HCT116 (cell line): ENCODE results near the gene RPS6KA2. TPM values are rescaled to one million over a fixed set of nuclear protein-coding genes. Genes with fewer than 3 reads are reported as not detected.

Experiments
- ATAC-seq: fragments of 200-7000 bp; cut with Tn5 transposase; 2 replicates; pipeline ENCODE4 v1.9.1; 2020; ENCODE audit warnings: mild to moderate bottlenecking, moderate library complexity
- BruUV-seq: library from RNA; stranded (reverse); fragments of 400-500 nt; replicated peaks from 2 replicates; lab custom pipeline; 2021; lab: Mats Ljungman, UMichigan
- CTCF ChIA-PET: fragments of 300-600 bp; sonication (Branson Sonifier 250); formaldehyde crosslinking; loops from one replicate; lab custom pipeline; 2021; ENCODE audit warnings: antibody characterized with exemption; lab: Charles Lee
- POLR2A ChIA-PET: fragments of 300-600, 350-600 bp; sonication (Branson Sonifier 250); formaldehyde crosslinking; loops from one replicate; lab custom pipeline; 2021; ENCODE audit warnings: antibody characterized with exemption; lab: Charles Lee
- RAD21 ChIA-PET, 2 experiments: fragments of 300-600 bp; sonication (Branson Sonifier 250); formaldehyde crosslinking; loops; one replicate each; lab custom pipeline; 2023; ENCODE audit warnings: low total read pairs in 2 of 2; ENCODE audit not compliant: uncharacterized antibody in 2 of 2, unreplicated experiment in 2 of 2, low non-redundant PET in 1 of 2; lab: Charles Lee
- DNase-seq: peaks from one replicate; pipeline ENCODE4 v3.0.0-alpha.2; 2010; ENCODE audit warnings: low read depth, low spot score
- H2AFZ ChIP-seq: fragments of 200-600 bp; shearing (Covaris generic), sonication (generic); 2 replicates; pipeline ENCODE4 v1.6.1; 2017; ENCODE audit warnings: low read depth, mixed run types, mixed read lengths, antibody characterized with exemption, low read length; ENCODE audit not compliant: poor library complexity, severe bottlenecking
- H3K27ac ChIP-seq: 2 replicates; pipeline ENCODE4 v1.5.1; 2012; ENCODE audit warnings: low read depth, low read length
- H3K27me3 ChIP-seq: fragments of 200-600 bp; sonication (generic); 2 replicates; pipeline ENCODE4 v1.6.1; 2016; ENCODE audit warnings: mixed run types, low read length, mixed read lengths; ENCODE audit not compliant: insufficient read depth
- H3K36me3 ChIP-seq, 2 experiments: fragments of 200-500 bp in 1 of 2; fragments of 200-600 bp in 1 of 2; sonication (Bioruptor generic) in 1 of 2; sonication (generic) in 1 of 2; 2 replicates each; pipeline versions ENCODE4 v1.5.1 to v1.6.1; 2014 to 2016; ENCODE audit warnings: low read length in 2 of 2, inconsistent platforms in 1 of 2, mixed read lengths in 1 of 2, mixed run types in 1 of 2; ENCODE audit not compliant: insufficient read depth in 2 of 2, control insufficient read depth in 1 of 2
- H3K4me1 ChIP-seq, 2 experiments: fragments of 200-600 bp in 1 of 2; sonication (generic) in 1 of 2; 2 replicates each; pipeline versions ENCODE4 v1.5.1 to v1.6.1; 2012 to 2017; ENCODE audit warnings: low read length in 2 of 2, inconsistent platforms in 1 of 2, mild to moderate bottlenecking in 1 of 2, mixed read lengths in 1 of 2, mixed run types in 1 of 2, moderate library complexity in 1 of 2; ENCODE audit not compliant: insufficient read depth in 2 of 2, control insufficient read depth in 1 of 2
- H3K4me2 ChIP-seq: fragments of 200-600 bp; sonication (generic); 2 replicates; pipeline ENCODE4 v1.6.1; 2017; ENCODE audit warnings: mixed run types, low read length, mixed read lengths
- H3K4me3 ChIP-seq, 2 experiments: fragments of 200-600 bp in 1 of 2; sonication (generic) in 1 of 2; replicated peaks in 1 of 2; 2 replicates each; pipeline ENCODE4 v1.5.1; 2011 to 2016; ENCODE audit warnings: low read length in 2 of 2, control low read depth in 1 of 2, low read depth in 1 of 2, mild to moderate bottlenecking in 1 of 2, mixed read lengths in 1 of 2, mixed run types in 1 of 2
- H3K79me2 ChIP-seq: fragments of 200-600 bp; sonication (generic); 2 replicates; pipeline ENCODE4 v1.6.1; 2017; ENCODE audit warnings: mild to moderate bottlenecking, mixed run types, low read length, moderate library complexity, mixed read lengths; ENCODE audit not compliant: insufficient read depth
- H3K9ac ChIP-seq: fragments of 200-600 bp; sonication (generic); 2 replicates; pipeline ENCODE4 v1.6.1; 2016; ENCODE audit warnings: low read length, mixed read lengths
- H3K9me2 ChIP-seq: fragments of 200-600 bp; sonication (generic), shearing (Covaris generic); 2 replicates; pipeline ENCODE4 v1.6.1; 2017; ENCODE audit warnings: mixed run types, mild to moderate bottlenecking, moderate library complexity; ENCODE audit not compliant: insufficient read depth
- H3K9me3 ChIP-seq, 2 experiments: fragments of 200-500 bp in 1 of 2; fragments of 200-600 bp in 1 of 2; sonication (Bioruptor generic) in 1 of 2; sonication (generic) in 1 of 2; 2 replicates each; pipeline ENCODE4 v1.6.1; 2014 to 2017; ENCODE audit warnings: low read length in 2 of 2, mixed read lengths in 2 of 2, inconsistent platforms in 1 of 2, low read depth in 1 of 2, mild to moderate bottlenecking in 1 of 2, mixed run types in 1 of 2, moderate library complexity in 1 of 2; ENCODE audit not compliant: control insufficient read depth in 1 of 2, insufficient read depth in 1 of 2
- H4K20me1 ChIP-seq: fragments of 200-600 bp; sonication (generic), shearing (Covaris generic); 2 replicates; pipeline ENCODE4 v1.6.1; 2017; ENCODE audit warnings: mixed run types, mild to moderate bottlenecking, moderate library complexity; ENCODE audit not compliant: insufficient read depth
- CEBPB ChIP-seq: IDR thresholded peaks from 2 replicates; pipeline ENCODE4 v1.6.1; 2012; ENCODE audit warnings: low read depth
- EZH2 ChIP-seq: fragments of 200-600 bp; sonication (generic); IDR thresholded peaks from 2 replicates; pipeline ENCODE4 v1.6.1; 2017; ENCODE audit warnings: antibody characterized with exemption, mixed run types
- FOSL1 ChIP-seq: IDR thresholded peaks from 2 replicates; pipeline ENCODE4 v1.6.1; 2012; ENCODE audit warnings: low read depth
- SP1 ChIP-seq: IDR thresholded peaks from 2 replicates; pipeline ENCODE4 v1.6.1; 2012; ENCODE audit warnings: low read depth
- TCF7L2 ChIP-seq: IDR thresholded peaks from 2 replicates; pipeline ENCODE4 v1.7.0; 2011; ENCODE audit warnings: borderline replicate concordance, inconsistent platforms; ENCODE audit not compliant: insufficient read depth, insufficient read length; ENCODE audit errors: extremely low read depth
- YY1 ChIP-seq: IDR thresholded peaks from 2 replicates; pipeline ENCODE4 v1.6.1; 2011; ENCODE audit warnings: low read length, low read depth, moderate library complexity, mild to moderate bottlenecking; ENCODE audit not compliant: insufficient replicate concordance; ENCODE audit errors: extremely low read depth
- ZBTB33 ChIP-seq: IDR thresholded peaks from 2 replicates; pipeline ENCODE4 v1.6.1; 2011; ENCODE audit warnings: mild to moderate bottlenecking, low read length, moderate library complexity; ENCODE audit not compliant: insufficient replicate concordance; ENCODE audit errors: extremely low read depth
- ZFX ChIP-seq: fragments of 450-650 bp; IDR thresholded peaks from 2 replicates; pipeline ENCODE4 v1.6.1; 2017
- intact Hi-C: fragments of 100-400 bp; cut with micrococcal nuclease; formaldehyde crosslinking; loops from 2 replicates; pipeline ENCODE4 v1.10.0; 2022
- total RNA-seq: library from RNA; stranded (reverse); gene quantifications from one replicate; pipeline ENCODE4 v1.2.1, GENCODE V29; 2021; ENCODE audit not compliant: unreplicated experiment

The RPS6KA2 gene
- total RNA-seq, 1 experiment from 2014 or later = 8.5 TPM

GRCh38 chr6:166670013-166670412 lies 43.0 kb upstream of the RPS6KA2 start:
- H3K9me3 ChIP-seq = no peaks in the 10 kb centered on the region; a peak in 1 of 4 replicates
- H3K27me3 ChIP-seq = no peaks in the 10 kb centered on the region
- H3K36me3 ChIP-seq = no peaks in the 10 kb centered on the region
- no peak overlapping the region for H3K9ac ChIP-seq
- no peak overlapping the region for H3K4me2 ChIP-seq
- no peaks in the 10 kb centered on the region for H4K20me1 ChIP-seq
- BruUV-seq = no TSS peak
- RAD21 ChIA-PET = no interaction called here
- no peak overlapping the region for H3K4me3 ChIP-seq
- ATAC-seq (no peak), DNase-seq (no peak)
- intact Hi-C loops = no loop called here
- CTCF ChIA-PET = no interaction called here
- TF ChIP-seq ZFX (no peak), SP1 (no peak), CEBPB (no peak), FOSL1 (no peak), EZH2 (no peak), ZBTB33 (no peak), YY1 (no peak), TCF7L2 (no peak)
- peaks cover 7 to 15% of the 10 kb centered on the region in 2 experiments for H3K4me1 ChIP-seq
- H3K9me2 ChIP-seq = no peaks in the 10 kb centered on the region
- H2AFZ ChIP-seq = no peak overlapping the region
- POLR2A ChIA-PET = no interaction called here
- H3K27ac ChIP-seq = no peak overlapping the region
- no peaks in the 10 kb centered on the region for H3K79me2 ChIP-seq
